GM19468 (cell line): ENCODE data around the gene PTGIR.

Source experiments
- ATAC-seq: cut with Tn5 transposase; IDR thresholded peaks from one replicate; pipeline ENCODE4 v1.9.1; 2021; ENCODE audit warnings: mild to moderate bottlenecking, moderate library complexity, moderate number of reproducible peaks; ENCODE audit not compliant: unreplicated experiment; ENCODE audit errors: extremely low read depth

Gene PTGIR

DNA sequence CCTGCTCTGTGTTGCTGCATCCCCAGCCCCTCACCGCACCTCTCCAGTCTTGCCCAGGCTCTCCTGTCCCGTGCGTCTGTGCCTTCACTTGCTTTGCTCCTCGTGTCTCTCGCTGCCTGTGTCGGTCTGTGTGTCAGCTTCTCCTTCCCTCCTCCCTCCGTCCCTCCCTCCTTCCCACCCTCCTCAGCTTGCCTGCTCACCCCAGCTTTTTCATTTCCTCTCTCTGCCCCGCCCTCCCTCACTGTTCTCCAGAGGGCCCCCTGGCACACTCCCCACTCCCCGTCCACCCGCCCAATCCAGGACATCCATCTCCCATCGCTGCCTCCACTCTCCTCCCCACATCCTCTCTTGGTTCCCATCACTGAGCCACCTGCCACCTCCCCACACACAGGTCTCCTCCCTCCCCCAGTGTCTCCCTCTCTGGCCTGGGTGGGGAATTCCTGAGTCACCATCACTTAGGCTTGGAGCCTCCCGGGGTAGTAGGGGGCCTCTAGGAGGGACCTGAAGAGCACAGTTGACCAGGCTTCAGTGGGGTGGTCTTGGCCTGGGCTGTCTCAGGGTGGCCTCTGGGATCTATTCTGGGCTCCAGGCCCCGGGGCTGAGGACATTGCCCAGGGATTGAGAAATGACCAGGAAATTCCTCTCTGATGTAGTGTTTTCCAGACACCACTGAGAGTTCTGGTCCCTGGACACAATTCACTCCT is at the start of gene PTGIR:
PTGIR (minus strand) TSS at position 132 of the 704 bp plus-strand sequence. CDS start 864 bp downstream, outside the sequence.
- no peak for ATAC-seq

GRCh38 chr19:46670813-46671212 is 45.9 kb upstream of the PTGIR start:
- ATAC-seq = no peak

DNA sequence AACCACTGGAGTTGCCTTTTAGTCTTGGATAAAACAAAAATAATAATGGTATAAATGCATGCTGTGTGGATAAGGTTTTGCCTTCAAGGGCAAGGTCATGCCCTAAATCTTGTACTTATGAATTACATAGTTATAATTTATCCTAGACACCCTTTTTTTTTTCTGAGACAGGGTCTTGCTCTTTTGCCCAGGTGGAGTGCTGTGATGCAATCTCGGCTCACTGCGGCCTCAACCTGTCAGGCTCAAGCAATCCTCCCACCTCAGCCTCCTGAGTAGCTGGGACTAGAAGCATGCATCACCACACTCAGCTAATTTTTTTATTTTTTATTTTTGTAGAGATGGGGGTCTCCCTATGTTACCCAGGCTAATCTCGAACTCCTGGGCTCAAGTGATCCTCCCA is 43.8 kb upstream of the PTGIR start:
- ATAC-seq = no peak

GRCh38 chr19:46665072-46665471 is 40.2 kb upstream of the PTGIR start:
- ATAC-seq = no peak

DNA sequence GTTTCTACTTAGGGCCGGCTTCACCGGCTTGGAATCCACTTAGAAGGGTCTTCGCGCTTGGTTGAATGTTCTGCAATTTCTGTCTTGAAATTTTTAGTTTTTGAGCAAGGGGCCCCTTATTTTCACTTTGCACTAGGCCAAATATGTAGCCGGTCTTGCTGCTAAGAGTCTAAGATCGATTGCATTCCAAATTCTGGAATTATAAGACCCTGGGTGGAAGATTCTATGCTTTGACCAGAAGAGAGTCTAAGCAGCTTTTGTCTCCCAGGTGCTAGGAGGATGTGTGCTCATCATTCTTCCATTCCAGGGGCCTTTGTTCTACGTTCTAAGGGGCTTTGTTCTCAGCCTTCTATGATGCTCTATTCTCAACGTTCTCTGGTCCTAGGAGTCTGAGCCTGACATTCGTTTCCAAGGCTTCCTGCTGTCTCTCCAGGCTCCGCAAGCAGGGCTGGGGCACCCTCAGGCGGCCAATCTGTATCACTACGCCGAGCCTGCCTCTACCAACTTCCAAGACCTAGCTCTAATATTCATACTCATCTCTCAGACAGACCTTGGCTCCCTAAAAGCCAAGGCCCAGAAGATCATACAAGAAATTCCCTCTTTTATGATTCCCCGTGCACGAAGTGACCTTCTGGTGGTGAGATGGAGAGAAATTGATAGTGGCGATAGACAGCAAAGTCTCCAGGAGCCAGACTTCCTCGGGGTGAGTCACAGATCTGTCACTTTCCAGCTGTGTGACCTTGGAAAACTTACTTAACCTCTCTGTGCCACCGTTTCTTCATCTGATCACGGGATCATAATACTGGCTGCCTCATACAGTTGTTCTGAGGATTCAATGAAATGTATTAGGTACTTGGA is 37.1 kb upstream of the PTGIR start:
- ATAC-seq = no peak

DNA sequence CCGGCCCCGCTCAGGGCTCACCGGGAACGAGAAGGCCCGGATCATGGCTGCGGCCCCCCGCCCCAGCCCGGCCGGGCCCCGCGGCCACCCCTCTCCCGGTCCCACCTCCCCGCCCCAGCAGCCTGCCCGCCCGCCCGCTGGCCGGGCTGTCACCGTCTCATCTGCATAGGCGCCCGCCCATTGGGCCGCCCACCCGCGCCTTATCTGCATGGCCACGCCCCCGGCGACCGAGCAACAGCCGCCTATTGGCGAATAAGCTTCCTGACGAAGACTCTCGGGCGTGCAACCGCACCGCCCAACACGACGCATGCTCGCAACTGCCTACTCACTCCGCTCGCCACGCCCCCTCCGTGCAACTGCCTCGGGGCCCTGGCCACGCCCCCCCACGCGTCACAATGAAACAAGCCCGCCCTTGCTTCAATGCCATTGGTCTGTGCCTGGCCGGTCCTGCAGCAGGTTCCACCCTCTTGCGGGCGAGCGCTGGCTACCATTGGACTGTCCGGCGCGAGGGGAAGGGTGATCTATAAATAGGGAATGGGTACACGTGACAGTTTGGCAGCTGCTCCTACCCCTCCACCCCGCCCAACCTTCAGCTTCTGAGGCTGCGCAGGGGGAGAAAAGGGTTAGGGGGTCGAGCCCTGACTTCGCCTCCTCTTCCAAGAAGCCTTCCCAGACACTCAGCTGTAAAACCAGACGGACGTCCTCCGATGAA is 36.3 kb upstream of the PTGIR start, which contains the start of gene DACT3:
DACT3 (minus strand) TSS at position 163 of the 712 bp plus-strand sequence; CDS start at position 45, 118 bp downstream.
- ATAC-seq = peak; percentile 83

DNA sequence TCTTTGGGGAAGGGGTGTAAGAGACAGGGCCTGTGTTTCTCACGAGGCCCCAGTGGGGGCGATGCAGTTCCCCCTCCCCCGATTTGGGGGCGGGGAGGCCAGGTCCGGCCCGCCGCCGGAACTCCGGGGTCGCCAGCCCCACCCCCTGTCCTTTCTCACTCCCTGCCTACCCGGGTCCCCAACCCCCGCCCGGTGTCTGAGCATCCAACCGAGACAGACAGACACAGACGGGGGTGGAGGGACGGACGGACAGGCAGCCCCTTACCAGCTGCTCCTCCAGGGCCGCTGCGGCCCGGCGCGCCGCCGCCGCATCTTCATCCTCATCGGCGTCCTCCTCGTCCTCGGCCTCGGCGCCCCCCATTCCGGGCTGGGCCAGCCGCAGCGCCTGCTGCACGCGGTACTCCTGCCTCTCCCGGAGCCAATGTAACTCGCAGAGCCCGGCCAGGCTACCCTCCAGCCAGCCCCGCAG is 35.7 kb upstream of the PTGIR start:
- no peak for ATAC-seq

- no peak for ATAC-seq
Observed at GRCh38 chr19:46660008-46660517, 35.2 kb upstream of the PTGIR start.

- ATAC-seq = no peak
Observed at GRCh38 chr19:46659151-46660007, 34.5 kb upstream of the PTGIR start.

DNA sequence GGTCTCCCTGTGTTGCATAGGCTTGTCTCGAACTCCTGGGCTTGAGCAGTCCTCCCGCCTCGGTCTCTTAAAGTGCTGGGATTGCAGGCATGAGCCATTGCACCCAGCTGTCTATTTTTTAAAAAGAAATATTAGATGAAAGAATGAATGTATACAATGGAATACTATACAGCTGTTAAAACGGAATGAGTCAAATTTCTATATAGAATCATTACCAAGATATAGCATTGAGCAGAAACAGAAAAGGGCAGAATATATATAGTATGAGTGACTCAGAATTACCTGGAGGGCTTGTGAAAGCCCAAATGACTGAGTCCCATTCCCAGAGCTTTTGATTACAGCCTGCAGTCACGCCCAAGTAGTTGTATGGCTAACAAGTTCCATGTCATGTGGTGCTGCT is 31.7 kb upstream of the PTGIR start:
- ATAC-seq = no peak

- no peak for ATAC-seq
Observed at GRCh38 chr19:46654621-46655152, 29.8 kb upstream of the PTGIR start.

GRCh38 chr19:46650445-46650844 is 25.6 kb upstream of the PTGIR start:
- no peak for ATAC-seq

DNA sequence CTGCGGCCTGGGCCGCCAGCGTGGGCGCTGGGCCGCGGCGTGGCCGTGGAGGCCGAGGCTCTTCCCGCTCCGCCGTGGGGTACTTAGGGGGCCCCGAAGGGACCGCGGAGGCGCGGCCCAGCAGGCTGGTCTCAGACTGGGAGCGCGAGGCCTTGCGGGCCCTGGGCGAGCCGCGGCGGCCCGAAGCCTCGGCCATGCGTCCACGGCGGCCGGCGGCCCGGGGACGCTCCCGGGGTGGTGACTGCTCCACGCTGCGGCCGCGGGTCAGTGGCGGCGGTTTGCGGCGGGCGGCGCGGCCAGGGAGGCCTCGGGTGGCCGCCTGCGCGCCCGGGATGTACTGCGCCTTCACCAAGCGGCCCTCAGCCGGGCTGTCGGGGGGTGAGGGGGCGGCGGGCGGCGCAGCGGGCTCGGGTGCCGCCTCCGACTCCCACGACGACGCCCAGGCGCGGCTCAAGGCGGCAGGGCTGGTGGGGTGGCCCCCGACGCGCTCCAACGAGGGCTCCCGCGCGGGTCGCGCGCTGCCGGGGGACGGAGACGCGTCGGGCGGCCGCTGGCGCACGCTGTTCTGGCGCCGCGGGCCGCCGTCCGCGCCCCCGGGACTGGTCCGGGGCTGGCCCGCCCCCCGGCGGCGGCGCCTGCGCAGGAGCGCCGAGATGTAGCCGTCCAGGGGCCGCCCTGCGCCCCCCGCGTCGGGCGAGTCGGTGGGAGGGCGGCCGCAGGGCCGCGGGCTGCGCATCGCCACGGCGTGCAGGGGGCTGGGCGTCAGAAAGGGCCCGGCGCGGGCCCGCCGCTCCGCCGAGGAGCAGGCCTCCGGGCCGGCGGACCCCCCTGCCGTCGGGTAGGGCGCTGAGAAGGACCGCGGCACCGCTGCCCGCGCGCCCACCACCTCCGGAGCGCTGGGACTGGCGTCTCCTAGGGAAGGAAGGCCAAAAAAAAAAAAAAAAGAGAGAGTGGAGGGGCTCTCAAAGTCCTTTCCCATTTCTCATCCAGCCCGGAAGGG is 24.4 kb upstream of the PTGIR start:
- ATAC-seq = no peak

DNA sequence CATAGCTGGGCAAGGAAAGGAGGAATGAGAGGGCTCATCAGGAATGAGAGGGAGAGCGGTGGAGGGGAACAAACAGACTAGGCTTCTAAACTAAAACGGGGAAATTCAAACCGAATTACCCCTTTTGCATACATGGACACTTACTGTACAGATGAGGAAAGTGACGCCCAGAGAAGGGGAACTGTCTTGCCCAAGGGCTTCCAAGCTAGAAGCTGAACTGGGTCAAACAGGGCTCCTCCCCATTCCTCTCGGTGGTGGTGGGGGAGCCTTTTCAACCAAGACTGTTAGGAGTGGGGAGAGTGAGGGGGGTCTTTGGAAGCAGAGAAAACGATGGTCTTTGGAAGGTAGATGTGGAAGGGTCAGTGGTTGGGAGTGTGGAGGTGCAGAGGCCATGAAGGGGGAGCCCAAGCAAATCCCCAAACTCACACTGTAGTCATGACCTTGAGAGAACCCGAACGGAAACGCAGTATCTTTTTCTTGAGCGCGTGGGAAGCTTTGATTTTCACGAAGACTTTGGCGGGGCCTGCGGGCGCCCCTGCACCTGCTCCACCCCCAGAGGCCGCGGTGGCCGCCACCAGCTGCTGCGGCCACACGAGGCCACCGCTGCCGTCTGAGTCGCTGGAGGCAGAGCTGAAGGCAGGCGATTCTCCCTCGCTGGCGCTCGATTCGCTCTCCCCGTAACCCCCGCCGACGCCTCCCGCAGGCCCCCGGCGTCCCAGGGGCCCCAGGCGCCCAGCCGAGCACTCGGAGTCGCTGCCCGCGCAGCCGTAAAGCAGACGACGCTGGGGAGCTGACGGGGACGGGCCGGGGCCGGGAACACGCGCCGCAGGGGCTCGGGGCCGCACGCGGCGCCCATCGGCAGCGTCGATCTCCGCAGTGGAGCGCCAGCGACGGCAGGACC is 23.4 kb upstream of the PTGIR start:
- ATAC-seq = no peak

DNA sequence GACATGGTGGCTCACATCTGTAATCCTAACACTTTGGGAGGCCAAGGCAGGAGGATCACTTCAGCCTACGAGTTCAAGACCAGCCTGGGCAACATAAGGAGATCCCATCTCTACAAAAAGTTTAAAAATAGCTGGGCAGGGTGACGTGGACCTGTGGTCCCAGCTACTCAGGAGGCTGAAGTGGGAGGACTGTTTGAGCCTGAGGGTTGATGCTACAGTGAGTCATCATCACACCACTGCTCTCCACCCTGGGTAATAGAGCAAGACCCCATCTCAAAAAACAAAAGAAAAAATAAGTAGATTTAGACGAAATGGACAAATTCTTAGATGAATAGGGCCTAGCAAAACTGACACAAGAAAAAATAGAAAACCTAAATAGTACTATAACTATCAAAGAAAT is 21.5 kb upstream of the PTGIR start:
- no peak for ATAC-seq

GRCh38 chr19:46644720-46645119 is 19.8 kb upstream of the PTGIR start:
- no peak for ATAC-seq

DNA sequence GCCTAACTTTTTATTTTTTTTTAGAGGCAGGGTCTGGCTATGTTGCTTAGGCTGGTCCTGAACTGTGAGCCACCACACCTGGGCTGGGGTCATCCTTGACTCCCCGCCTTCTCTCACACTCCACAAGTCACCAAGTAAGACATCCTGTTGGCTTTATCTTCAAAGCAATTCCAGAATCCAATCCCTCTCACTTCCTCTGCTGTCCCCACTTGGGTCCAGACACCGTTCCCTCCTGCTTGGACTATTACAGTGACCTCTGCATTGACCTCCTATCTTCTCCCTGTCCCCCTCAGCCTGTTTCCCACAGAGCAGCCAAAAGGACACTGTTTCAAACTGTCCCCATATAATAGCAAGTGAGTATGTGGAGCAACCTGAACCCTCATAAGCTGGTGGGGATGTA is 15.8 kb upstream of the PTGIR start:
- ATAC-seq = no peak
